Liver (tissue), 9 donors: ENCODE measurements around the gene LSMEM2. TPM values are rescaled to one million over a fixed set of nuclear protein-coding genes. Genes with fewer than 3 reads are reported as not detected.

Source experiments
- DNase-seq: peaks from one replicate; pipeline ENCODE4 v3.0.0-alpha.2; 2017; ENCODE audit warnings: low spot score
- H3K27ac ChIP-seq, 2 donors: one replicate each; pipeline ENCODE4 v1.7.0; 2013; ENCODE audit warnings: inconsistent platforms in 2 of 2, low read length in 2 of 2, control low read depth in 1 of 2, low read depth in 1 of 2, mild to moderate bottlenecking in 1 of 2
- H3K27me3 ChIP-seq, 4 donors: one replicate each; pipeline versions ENCODE4 v1.6.1 to v1.7.0; 2013; ENCODE audit warnings: low read length in 3 of 4, inconsistent platforms in 1 of 4, mild to moderate bottlenecking in 1 of 4, moderate library complexity in 1 of 4; ENCODE audit not compliant: control insufficient read depth in 4 of 4, insufficient read depth in 4 of 4
- H3K36me3 ChIP-seq, 4 donors: one replicate each; pipeline versions ENCODE4 v1.6.1 to v1.7.0; 2013; ENCODE audit warnings: low read length in 3 of 4, mild to moderate bottlenecking in 3 of 4, low read depth in 1 of 4, moderate library complexity in 1 of 4; ENCODE audit not compliant: control insufficient read depth in 4 of 4, insufficient read depth in 3 of 4
- H3K4me1 ChIP-seq, 4 donors: one replicate each; pipeline versions ENCODE4 v1.6.1 to v1.7.0; 2013; ENCODE audit warnings: low read length in 3 of 4, mild to moderate bottlenecking in 3 of 4, moderate library complexity in 1 of 4; ENCODE audit not compliant: control insufficient read depth in 4 of 4, insufficient read depth in 4 of 4
- H3K4me3 ChIP-seq, 3 donors: one replicate each; pipeline versions ENCODE4 v1.6.1 to v1.7.0; 2013; ENCODE audit warnings: low read length in 3 of 3, control low read depth in 1 of 3, low read depth in 1 of 3, mild to moderate bottlenecking in 1 of 3
- H3K9ac ChIP-seq, 2 donors: one replicate each; pipeline ENCODE4 v1.7.0; 2013; ENCODE audit warnings: low read length in 2 of 2, mild to moderate bottlenecking in 2 of 2, moderate library complexity in 2 of 2, control low read depth in 1 of 2, low read depth in 1 of 2
- H3K9me3 ChIP-seq, 4 donors: one replicate each; pipeline versions ENCODE4 v1.6.1 to v1.7.0; 2013; ENCODE audit warnings: low read length in 3 of 4; ENCODE audit not compliant: control insufficient read depth in 4 of 4
- CTCF ChIP-seq: fragments of 150-350 bp; IDR thresholded peaks from 2 replicates; pipeline ENCODE4 v1.5.1; 2017; ENCODE audit warnings: improper control_type of control experiment, low read depth, low read length; ENCODE audit not compliant: missing input control
- EGR1 ChIP-seq, 2 donors: IDR thresholded peaks; 2 replicates each; pipeline ENCODE4 v1.6.1; 2016 to 2018; ENCODE audit warnings: antibody characterized with exemption in 2 of 2, low read depth in 2 of 2
- FOXA1 ChIP-seq: IDR thresholded peaks from 2 replicates; pipeline ENCODE4 v1.6.1; 2016; ENCODE audit warnings: antibody characterized with exemption
- FOXA2 ChIP-seq: IDR thresholded peaks from 2 replicates; pipeline ENCODE4 v1.6.1; 2016; ENCODE audit warnings: antibody characterized with exemption
- GABPA ChIP-seq, 2 donors: IDR thresholded peaks in 1 of 2; conservative IDR thresholded peaks in 1 of 2; 2 replicates each; pipeline ENCODE4 v1.6.1; 2016; ENCODE audit warnings: antibody characterized with exemption in 2 of 2, mild to moderate bottlenecking in 1 of 2, moderate library complexity in 1 of 2
- HNF4A ChIP-seq, 2 donors: conservative IDR thresholded peaks; 2 replicates each; pipeline ENCODE4 v1.6.1; 2016; ENCODE audit warnings: antibody characterized with exemption in 2 of 2, mild to moderate bottlenecking in 2 of 2
- HNF4G ChIP-seq: IDR thresholded peaks from 2 replicates; pipeline ENCODE4 v1.6.1; 2016; ENCODE audit warnings: antibody characterized with exemption
- JUND ChIP-seq, 2 donors: IDR thresholded peaks; 2 replicates each; pipeline ENCODE4 v1.6.1; 2016; ENCODE audit warnings: antibody characterized with exemption in 2 of 2
- MAX ChIP-seq: IDR thresholded peaks from 2 replicates; pipeline ENCODE4 v1.6.1; 2016; ENCODE audit warnings: antibody characterized with exemption
- NR2F2 ChIP-seq: IDR thresholded peaks from 2 replicates; pipeline ENCODE4 v1.6.1; 2016; ENCODE audit warnings: antibody characterized with exemption
- RAD21 ChIP-seq, 2 donors: IDR thresholded peaks; 2 replicates each; pipeline ENCODE4 v1.6.1; 2016; ENCODE audit warnings: antibody characterized with exemption in 2 of 2, mild to moderate bottlenecking in 2 of 2
- REST ChIP-seq: IDR thresholded peaks from 2 replicates; pipeline ENCODE4 v1.6.1; 2016; ENCODE audit warnings: antibody characterized with exemption, mild to moderate bottlenecking
- RXRA ChIP-seq, 2 donors: IDR thresholded peaks; 2 replicates each; pipeline ENCODE4 v1.6.1; 2017 to 2018; ENCODE audit warnings: antibody characterized with exemption in 2 of 2, mild to moderate bottlenecking in 1 of 2
- SP1 ChIP-seq: IDR thresholded peaks from 2 replicates; pipeline ENCODE4 v1.6.1; 2018; ENCODE audit warnings: antibody characterized with exemption, mild to moderate bottlenecking
- TAF1 ChIP-seq: conservative IDR thresholded peaks from 2 replicates; pipeline ENCODE4 v1.6.1; 2016; ENCODE audit warnings: antibody characterized with exemption, mild to moderate bottlenecking
- YY1 ChIP-seq: IDR thresholded peaks from 2 replicates; pipeline ENCODE4 v1.6.1; 2016; ENCODE audit warnings: antibody characterized with exemption, mild to moderate bottlenecking
- ZBTB33 ChIP-seq: IDR thresholded peaks from 2 replicates; pipeline ENCODE4 v1.6.1; 2016; ENCODE audit warnings: antibody characterized with exemption
- WGBS: extraction: QIAGEN DNeasy Blood & Tissue Kit; methylation state at CpG from one replicate; pipeline ENCODE4 v1.1.7; 2013; 5-methylcytosine and 5-hydroxymethylcytosine counted together
- polyA plus RNA-seq, 2 donors: library from polyadenylated mRNA; stranded (reverse) in 1 of 2; unstranded in 1 of 2; fragments of 200-250 nt in 1 of 2; fragments of >200 nt in 1 of 2; fragmentation: Nextera tagmentation in 1 of 2; extraction: Ambion mirVana in 1 of 2; gene quantifications; one replicate each; pipeline versions ENCODE4 v1.2.1 to v1.2.3, GENCODE V29; 2013 to 2015
- total RNA-seq, 2 donors: library from RNA; depleted of rRNA; stranded (reverse); fragments of >200 nt; gene quantifications; one replicate each; pipeline ENCODE4 v1.2.3, GENCODE V29; 2014
- donor health status: healthy.
- donor health status: healthy.
- donor health status: healthy.
- donor health status: healthy.
- donor health status: healthy.

The LSMEM2 gene
- total and polyA plus RNA-seq, 4 donors, result 0.03 to 0.08 TPM; not detected in 2

GRCh38 chr3:50323614-50324199, 44.8 kb downstream of the LSMEM2 start:
- TF ChIP-seq EGR1 (IDR thresholded peaks at IDR 0.05; ENCODE audit: low read depth in 2 of 2) (peak in 1 of 2 donors; percentile 43), GABPA (IDR thresholded peaks at IDR 0.05 in 1 of 2, conservative IDR thresholded peaks at IDR 0.05 in 1 of 2) (peak in 1 of 2 donors; percentile 25), MAX (peak; percentile 77), CTCF (peak; percentile 10), JUND (IDR thresholded peaks at IDR 0.05) (no peak), RAD21 (IDR thresholded peaks at IDR 0.05) (no peak), NR2F2 (peak; percentile 98), FOXA2 (no peak), YY1 (no peak)
- no peaks in the 10 kb centered on the region for H3K27me3 ChIP-seq
- 66% methylated on average over 5 of the region's 5 CpGs for WGBS
- H3K27ac ChIP-seq, result peak overlapping the region; percentile 98 to 99
- H3K9me3 ChIP-seq, result no peaks in the 10 kb centered on the region
- H3K4me1 ChIP-seq, result peaks cover 14 to 81% (median 62%) of the 10 kb centered on the region in 4 donors
- H3K4me3 ChIP-seq, result no peak overlapping the region
- peak overlapping the region in 1 of 2 donors; percentile 4 for H3K9ac ChIP-seq
- DNase-seq, result no peak
- H3K36me3 ChIP-seq, result peaks cover 0 to 4% (median 2%) of the 10 kb centered on the region in 4 donors

GRCh38 chr3:50324351-50325112, 45.6 kb downstream of the LSMEM2 start:
- DNase-seq, result peak; percentile 82
- no peaks in the 10 kb centered on the region for H3K27me3 ChIP-seq
- peaks cover 0 to 7% (median 2%) of the 10 kb centered on the region in 4 donors for H3K36me3 ChIP-seq
- peak overlapping the region; percentile 98 to 99 for H3K27ac ChIP-seq
- 28% methylated on average over 4 of the region's 4 CpGs for WGBS
- peaks cover 13 to 75% (median 56%) of the 10 kb centered on the region in 4 donors for H3K4me1 ChIP-seq
- no peaks in the 10 kb centered on the region for H3K9me3 ChIP-seq
- TF ChIP-seq ZBTB33 (no peak), FOXA2 (no peak), RXRA (IDR thresholded peaks at IDR 0.05) (peak; percentile 30 to 59), REST (no peak), FOXA1 (no peak), RAD21 (IDR thresholded peaks at IDR 0.05) (peak; percentile 83 to 92), CTCF (peak; percentile 84), SP1 (peak; percentile 51), HNF4A (conservative IDR thresholded peaks at IDR 0.05) (peak; percentile 35 to 57), JUND (IDR thresholded peaks at IDR 0.05) (no peak), NR2F2 (peak; percentile 84), TAF1 (no peak), EGR1 (IDR thresholded peaks at IDR 0.05; ENCODE audit: low read depth in 2 of 2) (no peak), HNF4G (no peak)
- H3K4me3 ChIP-seq, result no peak overlapping the region
- peak overlapping the region in 1 of 2 donors; percentile 11 for H3K9ac ChIP-seq
